GM18858 (cell line): ENCODE results near the gene DAPK2.

Experiments used
- ATAC-seq: cut with Tn5 transposase; IDR thresholded peaks from one replicate; pipeline ENCODE4 v1.9.1; 2021; ENCODE audit not compliant: unreplicated experiment

DAPK2 gene

GRCh38 chr15:63899193-63899592, 147.1 kb downstream of the DAPK2 start:
- ATAC-seq, result no peak

DNA sequence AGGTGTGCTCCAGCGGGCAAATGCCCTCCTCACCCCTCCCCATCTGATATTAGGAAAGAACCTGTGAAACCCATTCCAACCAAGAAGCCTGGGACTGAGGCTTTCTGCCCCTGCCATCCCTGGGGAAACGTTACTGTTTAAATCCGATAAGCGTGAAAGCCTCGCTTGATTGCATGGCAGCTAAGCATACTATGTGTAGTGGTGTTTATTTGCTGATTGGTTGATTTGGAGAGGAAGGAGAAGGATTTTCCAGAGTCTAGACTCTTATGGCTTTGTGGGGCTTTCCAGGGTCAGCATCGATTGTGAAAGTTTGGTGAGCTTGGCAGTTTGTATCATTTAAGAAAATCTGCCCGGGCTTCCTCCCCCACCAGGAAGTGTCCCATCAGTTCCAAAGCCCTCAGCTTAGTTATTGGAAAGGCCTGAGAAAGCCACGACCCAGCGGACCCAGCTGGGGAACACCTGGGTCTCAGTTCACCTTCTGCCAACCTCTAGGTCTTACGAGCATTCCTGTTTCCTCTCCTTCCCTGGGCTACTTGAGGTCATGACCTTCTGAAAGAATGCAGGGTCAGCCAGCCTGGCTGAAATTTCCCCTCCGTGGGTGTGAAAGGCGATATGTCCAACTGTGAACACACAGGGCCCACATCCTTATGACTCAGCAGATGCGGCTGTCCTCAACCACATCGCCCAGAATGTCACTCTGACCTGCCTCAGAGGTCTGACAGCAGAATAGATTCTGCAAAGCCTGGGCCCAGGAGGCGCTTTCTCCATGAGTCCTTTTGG, 149.8 kb downstream of the DAPK2 start:
- peak; percentile 50 for ATAC-seq

GRCh38 chr15:63895787-63896218, 150.5 kb downstream of the DAPK2 start:
- ATAC-seq, result no peak

GRCh38 chr15:63895194-63895593, 151.1 kb downstream of the DAPK2 start:
- ATAC-seq, result no peak

- no peak for ATAC-seq
Measured at GRCh38 chr15:63894662-63894949, 151.7 kb downstream of the DAPK2 start.

- no peak for ATAC-seq
Measured at GRCh38 chr15:63893866-63894661, 152.2 kb downstream of the DAPK2 start.

DNA sequence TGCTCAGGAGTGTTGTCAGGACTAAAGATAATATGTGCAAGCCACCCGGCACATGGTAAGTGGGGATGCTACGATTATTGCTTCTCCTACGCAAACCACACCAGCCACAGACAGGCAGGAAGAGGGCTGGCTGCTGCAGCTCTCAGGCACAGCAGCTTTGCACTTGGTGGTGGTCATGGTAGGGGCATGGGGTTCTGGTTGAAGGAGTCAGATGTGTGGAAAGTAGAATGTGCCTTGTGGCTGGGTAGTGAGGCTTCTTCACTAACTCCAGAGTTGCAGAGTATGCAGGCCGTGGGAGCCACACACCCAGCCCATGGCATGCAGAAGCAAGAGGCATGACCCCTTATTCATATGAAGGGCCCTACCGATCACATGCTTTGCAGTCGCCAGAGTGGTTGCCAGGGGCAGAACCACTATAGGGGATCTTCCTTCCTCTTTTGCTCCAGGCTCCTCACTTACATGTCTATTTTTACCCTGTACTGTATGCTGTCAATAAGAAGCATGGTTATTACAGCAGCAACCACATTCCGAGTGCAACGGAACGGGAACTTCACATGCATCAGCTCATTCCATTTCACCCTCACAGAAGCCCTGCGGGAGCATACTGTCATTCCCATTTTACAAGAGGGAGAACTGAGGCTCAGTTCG, 153.4 kb downstream of the DAPK2 start:
- ATAC-seq, result peak; percentile 37

DNA sequence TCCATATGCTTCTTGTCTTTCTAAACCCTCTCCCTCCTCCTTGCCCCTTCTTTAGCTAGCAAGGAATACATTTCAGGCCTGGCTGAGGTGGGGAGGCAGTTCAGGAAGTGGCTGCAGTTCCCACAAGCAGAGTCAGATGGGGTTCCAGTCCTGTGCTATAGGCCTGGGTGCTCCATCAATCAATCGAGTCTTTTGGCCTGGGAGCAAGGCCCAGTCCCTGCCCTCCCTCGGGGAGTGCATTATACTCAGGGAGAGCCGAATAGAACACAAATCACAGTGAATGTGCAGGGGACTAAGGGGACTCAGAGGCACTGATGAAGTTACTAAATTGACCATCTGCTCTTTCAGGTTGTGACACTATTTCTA, 154.5 kb downstream of the DAPK2 start:
- no peak for ATAC-seq

DNA sequence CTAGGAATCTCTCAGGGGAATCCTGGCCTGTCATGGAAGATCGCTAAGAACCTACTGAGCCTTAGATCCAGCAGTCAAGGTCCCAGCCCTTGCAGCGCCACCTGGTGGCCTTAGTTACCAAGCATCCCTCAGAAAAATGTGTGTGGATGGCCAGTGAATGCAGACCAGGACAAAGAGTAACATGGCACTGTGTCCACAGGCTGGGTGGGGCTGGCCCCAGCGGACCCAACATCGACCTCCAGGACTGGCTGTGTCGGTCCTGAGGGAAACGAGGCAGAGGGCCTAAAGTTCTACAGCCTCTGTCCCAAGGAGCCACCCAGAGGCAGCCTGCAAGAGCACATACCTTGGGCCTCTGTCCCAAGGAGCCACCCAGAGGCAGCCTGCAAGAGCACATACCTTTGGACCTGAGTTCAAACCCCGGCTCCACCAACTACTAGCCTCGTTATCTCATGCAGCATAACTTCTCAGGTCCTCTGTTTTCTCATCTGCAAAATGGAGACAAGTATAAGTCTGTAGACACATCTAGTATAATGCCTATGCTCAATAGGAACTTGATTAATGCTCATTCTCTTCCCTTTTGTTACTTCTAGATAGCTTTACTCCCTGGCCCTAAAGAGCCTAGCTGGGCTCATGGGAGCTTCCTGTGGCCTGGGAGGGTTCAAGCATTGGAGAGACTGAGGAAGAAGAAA, 155.1 kb downstream of the DAPK2 start:
- ATAC-seq, result no peak

DNA sequence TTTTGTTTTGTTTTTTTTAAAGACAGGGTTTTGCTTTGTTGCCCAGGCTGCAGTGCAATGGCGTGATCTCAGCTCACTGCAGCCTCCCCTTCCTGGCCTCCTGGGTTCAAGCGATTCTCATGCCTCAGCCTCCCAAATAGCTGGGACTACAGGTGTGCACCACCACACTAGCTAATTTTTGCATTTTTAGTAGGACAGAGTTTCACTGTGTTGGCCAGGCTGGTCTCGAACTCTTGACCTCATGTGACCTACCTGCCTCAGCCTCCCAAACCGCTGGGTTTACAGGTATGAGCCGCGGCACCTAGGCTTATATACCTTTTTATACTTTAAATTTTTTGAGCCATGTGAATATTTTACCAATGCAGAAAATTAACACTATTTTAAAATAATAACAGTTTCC, 155.7 kb downstream of the DAPK2 start:
- no peak for ATAC-seq

DNA sequence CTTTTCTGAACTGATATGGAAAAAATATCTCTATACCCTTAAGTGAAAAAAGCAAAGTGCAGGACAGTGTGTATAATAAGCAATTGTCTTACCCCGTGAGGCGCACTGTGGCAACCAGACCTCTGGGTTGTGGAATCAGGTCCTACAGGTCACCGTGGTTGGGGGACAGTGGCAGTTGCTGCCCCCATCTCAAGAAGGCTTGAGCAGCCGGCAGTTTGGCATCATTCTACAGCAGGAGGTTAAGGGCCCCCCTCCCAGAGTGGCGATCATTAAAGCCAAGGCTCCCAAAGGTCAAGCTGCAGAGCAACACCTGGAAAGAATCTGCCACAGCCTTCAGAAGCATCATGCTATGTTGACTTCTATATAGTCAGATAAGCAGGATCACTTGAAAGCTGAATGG, 156.5 kb downstream of the DAPK2 start:
- ATAC-seq, result no peak

DNA sequence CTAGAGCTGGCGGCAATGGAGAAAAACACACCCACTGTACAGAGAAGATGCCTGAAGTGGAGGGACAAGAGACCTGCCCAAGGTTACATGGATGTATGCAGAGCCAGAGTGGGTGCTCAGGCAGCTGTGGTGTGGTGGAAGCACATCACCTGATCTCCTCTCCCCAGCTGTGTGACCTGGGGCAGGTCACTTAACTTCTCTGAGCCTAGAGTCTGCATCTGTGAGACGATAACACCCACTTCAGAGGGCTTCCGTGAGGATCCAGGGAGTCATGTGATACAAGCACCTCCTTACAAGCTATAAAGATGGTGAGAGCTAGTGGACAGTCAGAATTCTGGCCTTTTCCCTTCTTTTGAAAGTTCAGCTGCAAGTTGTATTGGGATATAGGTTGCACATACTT, 157.5 kb downstream of the DAPK2 start:
- ATAC-seq, result no peak

DNA sequence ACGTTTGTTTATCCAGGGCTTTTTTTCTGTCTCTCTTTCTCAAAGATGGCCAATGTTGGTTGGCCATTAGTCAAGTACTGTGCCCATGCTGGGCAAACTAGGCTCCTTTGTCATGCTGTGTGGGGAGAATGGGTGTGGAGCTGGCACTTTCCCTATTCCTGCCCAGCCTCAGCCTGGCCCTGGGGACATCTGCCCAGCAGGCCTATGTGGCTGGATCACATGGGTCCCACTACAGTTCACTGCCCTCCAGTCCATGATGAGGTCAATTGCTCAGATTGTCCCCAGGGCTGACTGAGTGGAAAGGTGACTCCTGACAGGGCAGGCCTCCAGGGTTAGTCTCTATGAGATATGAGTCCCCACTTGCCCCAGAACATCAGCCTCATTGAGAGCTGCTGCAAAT, 158.1 kb downstream of the DAPK2 start:
- no peak for ATAC-seq

DNA sequence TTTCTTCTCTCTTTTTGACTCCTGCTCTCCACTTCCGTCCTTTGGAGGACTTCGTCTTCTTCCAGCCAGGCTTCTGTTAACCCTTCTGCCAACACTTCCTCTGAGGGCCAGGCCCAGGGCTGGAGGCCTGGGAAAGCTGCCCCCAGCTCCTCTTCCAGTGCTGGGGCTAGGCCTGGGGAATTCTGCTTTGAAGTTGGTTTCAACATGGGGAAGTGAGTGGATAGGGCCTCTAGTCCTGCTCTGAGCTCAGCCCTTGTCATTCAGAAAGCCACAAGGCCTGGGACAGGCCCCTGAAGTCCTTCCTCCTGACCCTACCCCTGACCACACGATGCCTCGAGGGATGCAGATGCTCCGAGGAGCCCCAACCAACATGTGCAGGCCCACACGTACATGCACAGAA, 158.7 kb downstream of the DAPK2 start:
- no peak for ATAC-seq

DNA sequence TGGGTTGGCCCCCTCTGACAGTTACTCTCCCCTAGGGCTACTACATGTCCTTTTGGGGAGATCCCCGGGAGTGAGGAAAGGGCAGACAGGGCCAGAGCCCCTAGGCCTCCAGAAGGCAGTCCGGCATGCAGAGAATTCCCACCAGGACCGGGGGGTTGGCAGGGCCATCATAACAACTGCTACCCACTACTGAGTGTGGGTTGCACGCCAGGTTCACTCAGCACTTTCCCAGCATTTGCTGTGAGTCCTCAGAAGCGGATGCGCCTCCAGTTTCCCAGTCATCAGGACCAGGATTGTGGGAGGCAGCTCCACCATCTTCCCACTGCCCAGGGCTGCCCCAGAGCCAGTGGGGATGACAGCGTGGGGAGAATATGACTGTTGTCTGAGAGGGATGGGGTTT, 161.3 kb downstream of the DAPK2 start:
- ATAC-seq, result no peak

GRCh38 chr15:63881431-63881830, 164.9 kb downstream of the DAPK2 start:
- ATAC-seq, result no peak

GRCh38 chr15:63880744-63881143, 165.5 kb downstream of the DAPK2 start:
- ATAC-seq, result no peak

- no peak for ATAC-seq
Measured at GRCh38 chr15:63879995-63880394, 166.3 kb downstream of the DAPK2 start.

DNA sequence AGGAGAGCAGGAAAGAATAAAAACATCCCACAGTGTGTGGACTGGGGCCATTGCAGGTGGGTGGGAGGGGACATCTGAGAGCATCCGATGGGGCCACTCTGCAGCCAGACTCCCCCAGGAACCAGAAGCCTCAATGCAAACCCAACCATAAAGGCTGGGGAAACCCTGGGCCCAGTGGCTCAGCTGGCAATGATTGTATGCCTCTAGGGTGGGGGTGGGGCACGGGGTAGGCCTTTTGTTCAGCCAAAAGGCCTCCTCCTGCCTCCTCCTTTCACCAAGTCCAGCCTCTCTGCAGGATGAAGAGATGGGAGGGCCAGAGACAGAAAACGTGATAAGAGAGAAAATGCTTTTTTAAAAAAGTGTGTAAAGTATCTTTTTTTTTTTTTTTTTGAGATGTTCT, 167.1 kb downstream of the DAPK2 start:
- no peak for ATAC-seq

DNA sequence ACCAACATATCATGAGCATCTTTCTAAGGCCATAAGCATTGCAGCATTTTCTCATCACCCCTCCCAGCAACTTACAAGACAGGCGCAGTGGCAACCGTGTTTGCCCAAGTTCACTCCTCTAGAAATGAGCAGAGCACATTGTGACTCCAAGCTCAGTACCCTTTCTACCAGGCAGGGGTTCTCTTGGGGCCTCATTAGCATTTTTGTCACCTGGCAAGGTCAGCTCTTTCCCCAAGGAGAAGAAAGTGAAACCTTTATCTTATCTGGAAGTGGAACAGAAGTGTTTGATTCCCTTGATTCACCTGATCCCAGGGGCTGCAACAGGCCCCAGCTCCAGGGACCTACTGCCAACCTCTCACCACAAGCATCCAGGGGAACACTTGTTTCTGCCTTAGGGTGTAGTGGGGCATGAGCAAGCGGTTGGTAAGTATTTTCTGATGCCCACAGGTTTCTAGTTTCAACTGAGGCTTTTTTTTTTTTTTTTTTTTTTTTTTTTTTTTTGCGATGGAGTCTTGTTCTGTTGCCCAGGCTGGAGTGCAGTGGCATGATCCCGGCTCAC, 168.5 kb downstream of the DAPK2 start:
- no peak for ATAC-seq

- no peak for ATAC-seq
Measured at GRCh38 chr15:63876085-63876662, 170.1 kb downstream of the DAPK2 start.
